GM23338 (cell line): ENCODE measurements around the gene PLEKHA8.

Source experiments
- CREB1 ChIP-seq: fragments of 250-450 bp; sonication (Bioruptor Pico); IDR thresholded peaks from 2 replicates; pipeline ENCODE4 v1.5.0; 2020; ENCODE audit warnings: low read depth, mild to moderate bottlenecking, moderate library complexity
- EZH2 ChIP-seq: fragments of 200-600 bp; sonication (generic); IDR thresholded peaks from one replicate; pipeline ENCODE4 v1.8.0; 2017; ENCODE audit warnings: antibody characterized with exemption, mild to moderate bottlenecking, low read depth; ENCODE audit not compliant: unreplicated experiment
- EZH2phosphoT487 ChIP-seq: fragments of 200-600 bp; sonication (generic); IDR thresholded peaks from one replicate; pipeline ENCODE4 v1.8.1; 2018; ENCODE audit warnings: antibody characterized with exemption; ENCODE audit not compliant: unreplicated experiment
- JUNB ChIP-seq: IDR thresholded peaks from one replicate; pipeline ENCODE4 v1.6.1; 2016; ENCODE audit warnings: antibody characterized with exemption; ENCODE audit not compliant: unreplicated experiment
- POLR2AphosphoS5 ChIP-seq: IDR thresholded peaks from 2 replicates; pipeline ENCODE4 v1.6.1; 2016; ENCODE audit warnings: antibody characterized with exemption, low read depth
- ZNF114 ChIP-seq: fragments of 250-450 bp; sonication (Bioruptor Pico); IDR thresholded peaks from 2 replicates; pipeline ENCODE4 v1.5.0; 2020; ENCODE audit warnings: mild to moderate bottlenecking, moderate library complexity
- TF ChIP-seq, protein P1 (sequence below), 2 experiments: fragments of 200-600 bp in 1 of 2; sonication (generic) in 1 of 2; conservative IDR thresholded peaks; 2 replicates each; pipeline versions ENCODE4 v1.5.1 to v1.6.1; 2016 to 2017; ENCODE audit warnings: antibody characterized with exemption in 2 of 2, low read depth in 2 of 2, mild to moderate bottlenecking in 2 of 2, moderate library complexity in 1 of 2

DNA sequence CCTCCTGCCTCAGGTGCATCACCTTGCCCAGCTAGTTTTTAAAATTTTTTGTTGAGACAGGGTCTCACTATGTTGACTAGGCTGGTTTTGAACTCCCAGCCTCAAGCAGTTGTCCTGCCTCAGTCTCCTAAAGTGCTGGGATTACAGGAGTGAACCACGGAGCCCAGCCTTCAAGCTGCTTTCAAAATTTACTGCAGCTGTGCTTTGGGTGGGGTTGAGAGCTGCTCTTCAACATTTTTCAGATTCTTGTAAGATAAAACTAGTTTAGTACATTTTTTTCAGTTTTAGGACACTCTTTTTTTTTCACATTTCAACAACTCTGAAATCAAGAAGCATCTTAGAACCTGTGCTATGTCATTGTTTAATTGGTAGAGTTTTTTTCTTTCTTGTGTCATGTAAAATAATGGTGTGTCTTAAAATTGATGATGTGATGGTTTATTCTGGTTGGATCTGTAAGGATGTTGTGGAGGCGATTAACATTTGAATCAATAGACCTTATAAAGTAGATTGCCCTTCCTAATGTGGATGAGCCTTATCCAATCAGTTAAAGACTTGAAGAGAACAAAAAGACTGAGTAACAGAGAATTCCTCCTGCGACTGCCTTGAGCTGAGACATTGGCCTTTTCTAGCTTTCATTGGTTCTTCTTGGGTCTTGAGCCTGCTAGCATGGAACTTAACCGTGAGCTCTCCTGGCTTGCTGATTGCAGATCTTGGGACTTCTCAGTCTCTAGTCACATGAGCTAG, 13.5 kb downstream of the PLEKHA8 start:
- TF ChIP-seq ZNF114 (CRISPR knock-in tag) (no peak), EZH2 (no peak), EZH2phosphoT487 (no peak), POLR2AphosphoS5 (no peak), JUNB (no peak), CREB1 (CRISPR knock-in tag) (no peak)
- TF ChIP-seq, protein P1, sequence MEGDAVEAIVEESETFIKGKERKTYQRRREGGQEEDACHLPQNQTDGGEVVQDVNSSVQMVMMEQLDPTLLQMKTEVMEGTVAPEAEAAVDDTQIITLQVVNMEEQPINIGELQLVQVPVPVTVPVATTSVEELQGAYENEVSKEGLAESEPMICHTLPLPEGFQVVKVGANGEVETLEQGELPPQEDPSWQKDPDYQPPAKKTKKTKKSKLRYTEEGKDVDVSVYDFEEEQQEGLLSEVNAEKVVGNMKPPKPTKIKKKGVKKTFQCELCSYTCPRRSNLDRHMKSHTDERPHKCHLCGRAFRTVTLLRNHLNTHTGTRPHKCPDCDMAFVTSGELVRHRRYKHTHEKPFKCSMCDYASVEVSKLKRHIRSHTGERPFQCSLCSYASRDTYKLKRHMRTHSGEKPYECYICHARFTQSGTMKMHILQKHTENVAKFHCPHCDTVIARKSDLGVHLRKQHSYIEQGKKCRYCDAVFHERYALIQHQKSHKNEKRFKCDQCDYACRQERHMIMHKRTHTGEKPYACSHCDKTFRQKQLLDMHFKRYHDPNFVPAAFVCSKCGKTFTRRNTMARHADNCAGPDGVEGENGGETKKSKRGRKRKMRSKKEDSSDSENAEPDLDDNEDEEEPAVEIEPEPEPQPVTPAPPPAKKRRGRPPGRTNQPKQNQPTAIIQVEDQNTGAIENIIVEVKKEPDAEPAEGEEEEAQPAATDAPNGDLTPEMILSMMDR (conservative IDR thresholded peaks at IDR 0.05; ENCODE audit: low read depth in 2 of 2), result no peak
